ENCODE data around the gene FRYL. TPM values are rescaled to one million over a fixed set of nuclear protein-coding genes. Genes with fewer than 3 reads are reported as not detected.

The FRYL gene
- total RNA-seq, 4 donors from 2014 or later, result 51.1 to 96.5 (median 70.6) TPM

DNA sequence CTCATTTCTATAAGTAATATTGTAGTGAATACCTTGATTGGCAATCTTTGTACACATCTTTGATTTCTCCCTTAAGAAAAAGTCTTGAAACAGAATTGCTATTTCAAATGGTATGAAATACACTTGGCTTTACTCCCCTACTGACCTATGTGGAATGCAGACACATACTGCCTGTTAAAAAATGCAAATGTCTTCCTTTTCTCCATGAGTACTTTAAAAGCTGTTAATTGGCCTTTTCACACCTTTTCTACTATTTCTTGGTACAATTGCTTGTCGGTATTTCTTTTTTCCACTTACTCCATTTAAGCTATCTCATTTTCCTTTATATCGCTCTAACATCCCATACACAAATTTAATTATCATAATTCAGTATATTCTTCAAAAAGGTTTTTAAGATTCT is 87.2 kb downstream of the FRYL start:
- TF ChIP-seq POLR2A (IDR thresholded peaks at IDR 0.05), result no peak
- TF ChIP-seq, protein P1, sequence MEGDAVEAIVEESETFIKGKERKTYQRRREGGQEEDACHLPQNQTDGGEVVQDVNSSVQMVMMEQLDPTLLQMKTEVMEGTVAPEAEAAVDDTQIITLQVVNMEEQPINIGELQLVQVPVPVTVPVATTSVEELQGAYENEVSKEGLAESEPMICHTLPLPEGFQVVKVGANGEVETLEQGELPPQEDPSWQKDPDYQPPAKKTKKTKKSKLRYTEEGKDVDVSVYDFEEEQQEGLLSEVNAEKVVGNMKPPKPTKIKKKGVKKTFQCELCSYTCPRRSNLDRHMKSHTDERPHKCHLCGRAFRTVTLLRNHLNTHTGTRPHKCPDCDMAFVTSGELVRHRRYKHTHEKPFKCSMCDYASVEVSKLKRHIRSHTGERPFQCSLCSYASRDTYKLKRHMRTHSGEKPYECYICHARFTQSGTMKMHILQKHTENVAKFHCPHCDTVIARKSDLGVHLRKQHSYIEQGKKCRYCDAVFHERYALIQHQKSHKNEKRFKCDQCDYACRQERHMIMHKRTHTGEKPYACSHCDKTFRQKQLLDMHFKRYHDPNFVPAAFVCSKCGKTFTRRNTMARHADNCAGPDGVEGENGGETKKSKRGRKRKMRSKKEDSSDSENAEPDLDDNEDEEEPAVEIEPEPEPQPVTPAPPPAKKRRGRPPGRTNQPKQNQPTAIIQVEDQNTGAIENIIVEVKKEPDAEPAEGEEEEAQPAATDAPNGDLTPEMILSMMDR (IDR thresholded peaks at IDR 0.05), result no peak
- DNase-seq (ENCODE audit: low spot score in 2 of 2), result no peak

GRCh38 chr4:48692044-48692443 is 88.0 kb downstream of the FRYL start:
- intact Hi-C loops (cut with DNase I; ENCODE audit: low total_unique reads), result no loop called here
- 84 to 99% methylated on average over 2 of the region's 2 CpGs for WGBS, 2 donors
- H3K4me3 ChIP-seq (ENCODE audit: low read depth, poor library complexity, severe bottlenecking), result no peak overlapping the region
- no peak for DNase-seq (ENCODE audit: low spot score in 2 of 2)
- TF ChIP-seq, protein P1 (IDR thresholded peaks at IDR 0.05), result no peak
- no peak for TF ChIP-seq POLR2A (IDR thresholded peaks at IDR 0.05)

More for the DNA sequence above, 87.2 kb downstream of the FRYL start:
- intact Hi-C loops (cut with DNase I; ENCODE audit: low total_unique reads), result no loop called here
- WGBS, 2 donors, result 88 to 91% methylated on average over 2 of the region's 2 CpGs
- no peak overlapping the region for H3K4me3 ChIP-seq (ENCODE audit: low read depth, poor library complexity, severe bottlenecking)

DNA sequence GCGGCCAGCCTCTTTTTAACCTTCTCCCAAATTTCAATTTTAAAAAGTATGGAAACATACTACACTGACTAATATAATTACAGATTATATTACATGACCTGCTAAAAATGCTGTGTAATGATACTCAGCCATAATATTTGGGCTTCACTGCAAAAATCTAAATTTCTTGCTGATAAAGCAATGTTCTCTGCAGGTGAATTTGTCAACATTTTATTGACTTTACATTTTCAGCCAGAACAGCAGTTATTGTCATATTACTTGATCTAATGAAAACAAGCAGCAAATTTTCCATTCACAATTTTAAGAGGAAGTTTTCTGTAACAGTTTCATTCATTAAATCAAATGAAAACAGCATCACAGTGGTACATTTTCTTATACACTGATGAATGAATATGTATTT is 91.1 kb downstream of the FRYL start:
- TF ChIP-seq, protein P1 (IDR thresholded peaks at IDR 0.05), result no peak
- TF ChIP-seq POLR2A (IDR thresholded peaks at IDR 0.05), result no peak
- H3K4me3 ChIP-seq (ENCODE audit: low read depth, poor library complexity, severe bottlenecking), result no peak overlapping the region
- intact Hi-C loops (cut with DNase I; ENCODE audit: low total_unique reads), result no loop called here
- DNase-seq (ENCODE audit: low spot score in 2 of 2), result no peak
- 91 to 97% methylated on average over 1 of the region's 1 CpG for WGBS, 2 donors

DNA sequence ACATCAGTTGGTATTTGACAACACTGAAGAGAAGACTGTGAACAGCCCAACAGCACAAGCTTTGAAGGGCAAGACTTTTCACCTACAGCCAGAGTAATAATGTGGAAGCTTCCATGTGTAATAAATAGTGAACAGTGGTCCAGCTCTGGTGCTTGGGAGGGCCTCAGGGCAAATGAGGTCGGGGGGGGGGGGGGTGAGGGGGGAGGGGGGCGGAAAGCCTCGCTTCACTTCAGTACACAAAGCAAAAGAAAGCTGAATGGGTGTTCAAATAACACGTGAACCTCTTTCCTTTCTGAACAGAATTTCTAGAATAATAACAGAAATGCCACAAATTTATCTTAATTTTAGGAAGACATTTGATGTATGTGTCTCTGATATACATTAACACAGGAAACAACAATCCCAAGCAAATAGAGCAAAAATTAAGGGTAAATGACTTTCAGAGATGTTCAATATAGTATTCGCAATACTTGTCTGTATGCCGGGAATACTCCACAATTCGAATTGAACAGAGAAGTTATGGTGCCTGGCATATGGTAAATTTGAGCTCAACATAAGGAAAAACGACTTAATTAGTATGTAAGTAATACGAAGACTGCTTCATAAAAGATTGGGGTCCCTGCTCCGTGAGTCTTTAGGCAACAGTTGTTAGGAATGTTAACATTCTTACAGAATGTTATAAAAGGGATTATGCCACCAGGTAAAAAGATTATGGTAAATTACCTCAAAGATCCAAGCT is 92.6 kb downstream of the FRYL start:
- no peak for TF ChIP-seq POLR2A (IDR thresholded peaks at IDR 0.05)
- TF ChIP-seq, protein P1 (IDR thresholded peaks at IDR 0.05), result no peak
- DNase-seq (ENCODE audit: low spot score in 2 of 2), result no peak
- no peak overlapping the region for H3K4me3 ChIP-seq (ENCODE audit: low read depth, poor library complexity, severe bottlenecking)
- 72 to 84% methylated on average over 10 of the region's 10 CpGs for whole genome bisulfite sequencing, 2 donors
- intact Hi-C loops (cut with DNase I; ENCODE audit: low total_unique reads), result no loop called here

DNA sequence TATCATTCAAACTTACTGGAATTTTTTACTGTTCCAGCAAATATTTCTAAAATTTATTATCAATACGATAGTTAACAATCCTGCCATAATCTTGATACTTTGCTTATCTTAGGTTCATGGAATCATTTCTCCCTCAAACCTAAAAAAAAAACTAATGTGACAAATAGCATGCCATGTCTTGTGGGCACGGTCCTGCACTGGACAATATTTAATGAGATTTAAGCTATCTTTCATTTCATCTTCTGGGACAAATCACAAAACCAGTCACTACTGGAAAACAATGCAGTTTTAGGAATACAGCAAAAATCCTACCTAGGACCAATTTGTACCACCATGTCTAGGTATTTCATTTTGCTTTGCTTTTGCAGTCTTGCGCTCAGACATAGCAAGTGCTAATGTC is 93.7 kb downstream of the FRYL start:
- intact Hi-C loops (cut with DNase I; ENCODE audit: low total_unique reads), result no loop called here
- no peak for DNase-seq (ENCODE audit: low spot score in 2 of 2)
- TF ChIP-seq, protein P1 (IDR thresholded peaks at IDR 0.05), result no peak
- TF ChIP-seq POLR2A (IDR thresholded peaks at IDR 0.05), result no peak
- WGBS, 2 donors, result 87% methylated on average over 3 of the region's 3 CpGs
- H3K4me3 ChIP-seq (ENCODE audit: low read depth, poor library complexity, severe bottlenecking), result no peak overlapping the region

Measured in lower leg skin (tissue), 4 donors.